Measurements from ENCODE around the gene ACP4. TPM values are rescaled to one million over a fixed set of nuclear protein-coding genes. Genes with fewer than 3 reads are reported as not detected.
"Not testable (repeated sequence)": the region's sequence is repeated elsewhere in the genome, so short reads cannot be mapped to it uniquely, and the experiment has no call there.

The ACP4 gene
- polyA plus RNA-seq, 2 donors, result not detected

DNA sequence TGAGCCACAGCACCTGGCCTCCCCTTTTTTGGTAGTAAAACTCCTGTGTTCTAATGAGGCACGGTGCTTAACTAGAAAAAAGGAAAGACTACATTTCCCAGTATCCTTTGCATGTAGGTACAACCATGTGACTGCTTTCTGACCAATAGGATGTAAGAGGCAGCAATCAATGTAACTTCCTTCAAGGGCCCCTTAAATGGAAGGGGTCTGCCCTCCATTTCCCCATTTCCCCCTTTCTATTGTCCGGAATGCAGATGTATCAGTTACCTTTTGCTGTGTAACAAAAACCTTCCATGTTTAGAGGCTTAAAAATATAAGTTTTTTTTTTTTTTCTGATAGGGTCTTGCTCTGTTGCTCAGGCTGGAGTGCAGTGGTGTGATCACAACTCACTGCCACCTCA, 17.7 kb upstream of the ACP4 start:
- H3K4me3 ChIP-seq (ENCODE audit: low read depth in 1 of 2, low read length in 2 of 2), result no peak overlapping the region
- H3K27me3 ChIP-seq (ENCODE audit: control insufficient read depth in 1 of 2, insufficient read depth in 2 of 2, low read length in 2 of 2), result no peaks in the 10 kb centered on the region
- WGBS, 2 donors, result 52 to 69% methylated on average over 2 of the region's 2 CpGs
- no peak overlapping the region for H3K27ac ChIP-seq (ENCODE audit: low read depth in 2 of 2, low read length in 1 of 2)
- no peaks in the 10 kb centered on the region for H3K4me1 ChIP-seq (ENCODE audit: control insufficient read depth in 2 of 2, insufficient read depth in 2 of 2, low read length in 1 of 2)
- H3K36me3 ChIP-seq (ENCODE audit: control insufficient read depth in 2 of 2, insufficient read depth in 2 of 2, low read length in 1 of 2), result no peaks in the 10 kb centered on the region
- H3K9me3 ChIP-seq (ENCODE audit: control insufficient read depth in 2 of 2, insufficient read depth in 1 of 2, low read depth in 1 of 2, low read length in 1 of 2), result peaks cover 2 to 3% of the 10 kb centered on the region in 2 donors

DNA sequence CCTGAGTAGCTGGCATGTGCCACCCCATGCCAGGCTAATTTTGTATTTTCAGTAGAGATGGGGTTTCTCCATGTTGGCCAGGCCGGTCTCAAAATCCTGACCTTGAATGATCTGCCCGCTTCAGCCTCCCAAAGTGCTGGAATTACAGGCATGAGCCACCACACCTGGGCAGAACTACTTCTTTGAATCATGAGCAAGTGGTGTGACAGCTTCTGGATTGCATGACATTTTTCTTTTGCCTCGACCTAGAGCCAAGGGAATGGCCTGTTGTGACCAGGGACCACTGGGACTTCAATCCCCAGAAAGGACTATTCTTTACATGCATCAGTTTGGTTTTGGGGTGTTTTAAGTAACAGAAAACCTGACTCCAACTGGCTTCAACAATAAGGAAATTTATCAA, 17.3 kb upstream of the ACP4 start:
- not testable (repeated sequence) for H3K27me3 ChIP-seq (ENCODE audit: control insufficient read depth in 1 of 2, insufficient read depth in 2 of 2, low read length in 2 of 2); H3K9me3 ChIP-seq (ENCODE audit: control insufficient read depth in 2 of 2, insufficient read depth in 1 of 2, low read depth in 1 of 2, low read length in 1 of 2); H3K36me3 ChIP-seq (ENCODE audit: control insufficient read depth in 2 of 2, insufficient read depth in 2 of 2, low read length in 1 of 2); H3K27ac ChIP-seq (ENCODE audit: low read depth in 2 of 2, low read length in 1 of 2); H3K4me1 ChIP-seq (ENCODE audit: control insufficient read depth in 2 of 2, insufficient read depth in 2 of 2, low read length in 1 of 2); H3K4me3 ChIP-seq (ENCODE audit: low read depth in 1 of 2, low read length in 2 of 2)
- WGBS, 2 donors, result 75 to 79% methylated on average over 3 of the region's 3 CpGs

DNA sequence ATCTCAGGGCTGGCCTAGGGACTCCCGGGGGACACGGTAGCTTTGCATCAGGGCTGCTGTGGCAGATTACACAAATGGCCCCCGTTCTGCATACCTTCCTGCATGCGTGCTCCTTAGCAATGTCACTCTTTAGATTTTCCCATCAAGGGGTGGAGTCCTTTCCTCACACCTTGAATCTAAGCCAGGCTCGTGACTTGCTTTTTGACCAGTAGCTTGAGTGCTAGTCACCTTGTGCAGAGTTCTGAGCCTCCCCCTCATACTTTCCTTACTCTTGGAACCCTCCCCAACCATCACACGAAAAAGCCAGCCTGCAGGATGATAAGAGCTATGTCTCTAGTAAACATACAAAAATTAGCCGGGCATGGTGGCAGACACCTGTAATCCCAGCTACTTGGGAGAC, 16.8 kb upstream of the ACP4 start:
- not testable (repeated sequence) for H3K27me3 ChIP-seq (ENCODE audit: control insufficient read depth in 1 of 2, insufficient read depth in 2 of 2, low read length in 2 of 2); H3K4me1 ChIP-seq (ENCODE audit: control insufficient read depth in 2 of 2, insufficient read depth in 2 of 2, low read length in 1 of 2); H3K27ac ChIP-seq (ENCODE audit: low read depth in 2 of 2, low read length in 1 of 2); H3K9me3 ChIP-seq (ENCODE audit: control insufficient read depth in 2 of 2, insufficient read depth in 1 of 2, low read depth in 1 of 2, low read length in 1 of 2); H3K4me3 ChIP-seq (ENCODE audit: low read depth in 1 of 2, low read length in 2 of 2); H3K36me3 ChIP-seq (ENCODE audit: control insufficient read depth in 2 of 2, insufficient read depth in 2 of 2, low read length in 1 of 2)
- 50 to 56% methylated on average over 7 of the region's 7 CpGs for WGBS, 2 donors

DNA sequence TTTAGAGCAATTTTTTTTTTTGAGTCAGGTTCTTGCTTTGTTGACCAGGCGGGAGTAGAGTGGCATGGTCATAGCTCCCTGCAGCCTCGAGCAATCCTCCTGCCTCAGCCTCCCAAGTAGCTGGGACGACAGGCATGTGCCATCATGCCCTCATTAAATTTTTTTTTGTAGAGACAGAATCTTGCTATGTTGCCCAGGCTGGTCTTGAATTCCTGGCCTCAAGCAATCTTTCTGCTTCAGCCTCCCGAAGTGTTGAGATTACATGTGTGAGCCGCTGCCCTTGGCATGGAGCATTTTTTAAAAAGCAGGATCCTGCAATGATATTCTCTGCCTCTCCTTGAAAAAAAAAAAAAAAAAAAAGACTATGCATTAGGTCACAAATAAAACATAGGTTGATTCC, 14.1 kb upstream of the ACP4 start:
- peaks cover 2 to 7% of the 10 kb centered on the region in 2 donors for H3K9me3 ChIP-seq (ENCODE audit: control insufficient read depth in 2 of 2, insufficient read depth in 1 of 2, low read depth in 1 of 2, low read length in 1 of 2)
- no peaks in the 10 kb centered on the region for H3K4me1 ChIP-seq (ENCODE audit: control insufficient read depth in 2 of 2, insufficient read depth in 2 of 2, low read length in 1 of 2)
- 72 to 77% methylated on average over 5 of the region's 5 CpGs for WGBS, 2 donors
- H3K36me3 ChIP-seq (ENCODE audit: control insufficient read depth in 2 of 2, insufficient read depth in 2 of 2, low read length in 1 of 2), result no peaks in the 10 kb centered on the region
- peaks cover 5 to 8% of the 10 kb centered on the region in 2 donors for H3K27me3 ChIP-seq (ENCODE audit: control insufficient read depth in 1 of 2, insufficient read depth in 2 of 2, low read length in 2 of 2)
- H3K4me3 ChIP-seq (ENCODE audit: low read depth in 1 of 2, low read length in 2 of 2), result no peak overlapping the region
- H3K27ac ChIP-seq (ENCODE audit: low read depth in 2 of 2, low read length in 1 of 2), result no peak overlapping the region

DNA sequence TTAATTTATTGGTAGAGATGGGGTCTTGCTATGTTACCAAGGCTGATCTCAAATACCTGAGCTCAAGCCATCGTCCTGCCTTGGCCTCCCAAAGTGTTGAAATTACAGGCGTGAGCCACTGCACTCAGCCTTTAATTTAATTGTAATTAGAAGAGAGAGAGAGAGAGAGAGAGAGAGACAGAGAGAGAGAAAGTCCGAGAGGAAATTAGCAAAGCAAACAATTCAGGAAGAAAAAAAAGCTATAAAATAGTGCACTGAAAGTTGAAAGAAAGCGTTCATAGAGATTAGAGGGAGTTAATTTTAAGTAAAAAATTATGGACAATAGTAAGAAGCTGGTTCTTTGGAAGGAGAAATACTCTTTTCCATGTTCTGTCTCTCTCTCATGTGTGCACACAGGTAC, 13.0 kb upstream of the ACP4 start:
- no peaks in the 10 kb centered on the region for H3K36me3 ChIP-seq (ENCODE audit: control insufficient read depth in 2 of 2, insufficient read depth in 2 of 2, low read length in 1 of 2)
- no peaks in the 10 kb centered on the region for H3K4me1 ChIP-seq (ENCODE audit: control insufficient read depth in 2 of 2, insufficient read depth in 2 of 2, low read length in 1 of 2)
- H3K9me3 ChIP-seq (ENCODE audit: control insufficient read depth in 2 of 2, insufficient read depth in 1 of 2, low read depth in 1 of 2, low read length in 1 of 2), result peaks cover 2 to 7% of the 10 kb centered on the region in 2 donors
- WGBS, 2 donors, result 39 to 42% methylated on average over 4 of the region's 4 CpGs
- peaks cover 5 to 8% of the 10 kb centered on the region in 2 donors for H3K27me3 ChIP-seq (ENCODE audit: control insufficient read depth in 1 of 2, insufficient read depth in 2 of 2, low read length in 2 of 2)
- H3K4me3 ChIP-seq (ENCODE audit: low read depth in 1 of 2, low read length in 2 of 2), result no peak overlapping the region
- no peak overlapping the region for H3K27ac ChIP-seq (ENCODE audit: low read depth in 2 of 2, low read length in 1 of 2)

DNA sequence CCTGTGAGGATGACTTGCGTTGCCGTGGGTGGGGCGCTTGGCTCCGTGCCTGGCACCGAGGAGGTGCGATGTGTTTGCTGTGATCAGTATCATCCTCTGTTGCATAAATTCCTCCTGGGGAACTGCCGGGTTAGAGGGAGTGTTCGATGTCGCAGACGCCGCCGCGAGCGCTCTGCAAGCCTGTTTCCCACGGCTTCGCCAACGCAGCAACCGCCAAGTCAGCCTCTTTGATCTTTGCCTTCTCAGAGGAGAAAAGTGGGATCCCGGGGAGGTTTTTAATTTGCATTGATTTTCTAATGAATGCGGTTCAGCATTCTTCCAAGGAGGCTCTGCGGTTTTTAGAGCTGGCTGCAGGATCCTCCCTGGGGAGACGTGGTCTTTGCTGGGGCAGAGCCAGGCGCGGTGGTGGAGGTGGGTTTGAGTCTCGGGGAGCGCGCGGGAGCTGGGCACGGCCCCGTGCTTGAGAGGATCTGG, 12.3 kb upstream of the ACP4 start:
- H3K27me3 ChIP-seq (ENCODE audit: control insufficient read depth in 1 of 2, insufficient read depth in 2 of 2, low read length in 2 of 2), result peaks cover 5 to 8% of the 10 kb centered on the region in 2 donors
- H3K36me3 ChIP-seq (ENCODE audit: control insufficient read depth in 2 of 2, insufficient read depth in 2 of 2, low read length in 1 of 2), result no peaks in the 10 kb centered on the region
- WGBS, 2 donors, result 2 to 3% methylated on average over 30 of the region's 30 CpGs
- no peak overlapping the region for H3K4me3 ChIP-seq (ENCODE audit: low read depth in 1 of 2, low read length in 2 of 2)
- peaks cover 2 to 7% of the 10 kb centered on the region in 2 donors for H3K9me3 ChIP-seq (ENCODE audit: control insufficient read depth in 2 of 2, insufficient read depth in 1 of 2, low read depth in 1 of 2, low read length in 1 of 2)
- H3K27ac ChIP-seq (ENCODE audit: low read depth in 2 of 2, low read length in 1 of 2), result no peak overlapping the region
- H3K4me1 ChIP-seq (ENCODE audit: control insufficient read depth in 2 of 2, insufficient read depth in 2 of 2, low read length in 1 of 2), result no peaks in the 10 kb centered on the region

DNA sequence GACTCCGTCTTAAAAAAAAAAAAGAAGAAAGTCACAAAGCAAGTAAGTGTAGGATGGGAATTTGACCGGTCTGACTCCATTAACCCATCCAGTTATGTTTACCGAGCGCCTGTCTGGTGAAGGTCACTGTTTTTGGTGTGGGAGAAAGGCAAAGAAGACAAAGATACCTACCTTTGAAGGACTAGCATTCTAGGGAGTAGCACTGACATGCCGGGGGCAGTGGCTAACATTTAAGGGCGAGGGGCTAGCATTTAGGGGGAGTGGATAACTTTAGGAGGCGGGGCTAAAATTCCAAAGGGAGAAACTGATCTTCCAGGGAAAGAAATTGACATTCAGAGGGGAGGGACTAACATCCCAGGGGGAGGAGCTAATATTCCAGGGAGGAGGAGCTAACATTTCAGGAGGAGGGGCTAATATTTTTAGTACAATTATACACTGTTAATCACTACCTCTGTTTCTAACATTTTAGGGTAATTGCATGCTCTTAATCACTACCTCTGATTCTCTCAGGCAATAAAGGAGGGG, 11.2 kb upstream of the ACP4 start:
- H3K36me3 ChIP-seq (ENCODE audit: control insufficient read depth in 2 of 2, insufficient read depth in 2 of 2, low read length in 1 of 2), result no peaks in the 10 kb centered on the region
- 52 to 63% methylated on average over 7 of the region's 7 CpGs for WGBS, 2 donors
- no peak overlapping the region for H3K27ac ChIP-seq (ENCODE audit: low read depth in 2 of 2, low read length in 1 of 2)
- H3K9me3 ChIP-seq (ENCODE audit: control insufficient read depth in 2 of 2, insufficient read depth in 1 of 2, low read depth in 1 of 2, low read length in 1 of 2), result peaks cover 2 to 7% of the 10 kb centered on the region in 2 donors
- H3K4me1 ChIP-seq (ENCODE audit: control insufficient read depth in 2 of 2, insufficient read depth in 2 of 2, low read length in 1 of 2), result no peaks in the 10 kb centered on the region
- H3K27me3 ChIP-seq (ENCODE audit: control insufficient read depth in 1 of 2, insufficient read depth in 2 of 2, low read length in 2 of 2), result peaks cover 5 to 8% of the 10 kb centered on the region in 2 donors
- H3K4me3 ChIP-seq (ENCODE audit: low read depth in 1 of 2, low read length in 2 of 2), result no peak overlapping the region

DNA sequence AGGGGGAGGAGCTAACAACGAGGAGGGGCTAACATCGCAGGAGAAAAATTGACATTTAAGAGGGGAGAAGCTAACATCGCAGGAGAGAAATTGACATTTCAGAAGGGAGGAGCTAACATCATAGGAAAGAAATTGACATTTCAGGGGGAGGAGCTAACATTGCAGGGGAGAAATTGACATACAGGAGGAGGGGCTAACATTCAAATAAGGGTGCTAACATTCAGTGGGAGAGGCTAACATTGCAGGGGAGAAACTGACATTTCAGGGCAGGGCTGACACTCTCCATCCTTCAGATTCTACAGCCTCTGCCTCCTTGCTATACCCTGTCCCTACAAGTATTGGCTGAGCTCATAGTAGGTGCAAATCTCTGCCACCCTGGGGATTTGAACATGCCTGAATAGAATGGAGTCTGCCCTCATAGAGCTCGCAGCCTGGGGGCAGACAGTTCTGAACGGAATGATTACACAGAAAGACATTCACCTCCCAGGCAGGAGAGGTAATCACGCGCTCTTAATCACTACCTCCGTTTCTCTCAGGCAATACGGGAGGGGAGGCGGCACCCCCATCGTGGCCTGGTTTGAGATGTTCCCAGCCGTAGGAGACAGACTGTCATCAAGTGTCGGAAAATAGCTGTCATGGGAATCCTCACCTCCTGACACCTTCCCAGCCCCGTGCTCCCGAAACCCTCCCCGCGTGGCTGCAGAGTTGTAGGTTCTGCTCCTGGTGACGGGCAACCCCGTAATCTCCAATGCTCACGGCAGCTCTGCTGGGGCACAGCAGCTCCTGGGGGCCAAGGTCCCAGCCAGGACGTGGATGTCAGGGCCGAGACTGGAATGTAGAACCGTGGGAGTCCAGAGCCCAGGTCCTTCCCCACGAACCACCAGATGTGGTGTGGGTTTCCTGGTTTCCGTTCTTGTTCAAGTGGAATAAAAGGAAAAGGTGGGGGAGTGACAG, 10.4 kb upstream of the ACP4 start:
- no peak overlapping the region for H3K4me3 ChIP-seq (ENCODE audit: low read depth in 1 of 2, low read length in 2 of 2)
- H3K27ac ChIP-seq (ENCODE audit: low read depth in 2 of 2, low read length in 1 of 2), result no peak overlapping the region
- no peaks in the 10 kb centered on the region for H3K36me3 ChIP-seq (ENCODE audit: control insufficient read depth in 2 of 2, insufficient read depth in 2 of 2, low read length in 1 of 2)
- peaks cover 5 to 8% of the 10 kb centered on the region in 2 donors for H3K27me3 ChIP-seq (ENCODE audit: control insufficient read depth in 1 of 2, insufficient read depth in 2 of 2, low read length in 2 of 2)
- peaks cover 2 to 7% of the 10 kb centered on the region in 2 donors for H3K9me3 ChIP-seq (ENCODE audit: control insufficient read depth in 2 of 2, insufficient read depth in 1 of 2, low read depth in 1 of 2, low read length in 1 of 2)
- no peaks in the 10 kb centered on the region for H3K4me1 ChIP-seq (ENCODE audit: control insufficient read depth in 2 of 2, insufficient read depth in 2 of 2, low read length in 1 of 2)
- 43 to 47% methylated on average over 25 of the region's 25 CpGs for WGBS, 2 donors

DNA sequence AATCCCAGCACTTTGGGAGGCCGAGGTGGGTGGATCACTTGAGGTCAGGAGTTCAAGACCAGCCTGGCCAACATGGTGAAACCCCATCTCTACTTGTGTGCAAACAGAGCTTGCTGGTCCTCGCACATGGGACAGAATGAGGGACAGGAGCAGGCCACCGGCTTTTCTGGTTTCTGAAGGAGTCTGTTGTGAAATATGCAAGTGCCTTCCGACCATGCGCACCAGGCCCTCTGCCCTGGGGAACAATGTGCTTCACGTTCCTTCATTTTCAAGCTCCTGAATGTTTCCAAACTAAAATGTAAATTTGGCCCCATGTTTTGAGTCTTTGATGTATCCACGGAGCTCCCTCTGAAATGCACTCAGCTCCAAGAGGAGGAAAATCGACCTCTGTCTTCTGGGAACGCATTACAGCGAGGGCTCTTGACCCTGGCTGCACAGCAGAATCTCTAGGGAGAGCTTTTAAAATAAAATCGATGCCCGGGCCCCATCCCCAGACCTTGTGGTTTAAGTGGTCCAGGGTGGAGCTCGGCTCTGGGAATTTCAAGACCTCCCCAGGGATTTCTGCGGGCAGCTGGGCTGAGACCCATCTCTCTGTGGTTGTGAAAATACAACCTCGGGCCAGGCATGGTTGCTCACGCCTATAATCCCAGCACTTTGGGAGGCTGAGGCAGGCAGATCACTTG, 9.3 kb upstream of the ACP4 start:
- Histone ChIP-seq H3K27me3 (ENCODE audit: control insufficient read depth in 1 of 2, insufficient read depth in 2 of 2, low read length in 2 of 2) (peaks cover 5 to 8% of the 10 kb centered on the region in 2 donors), H3K4me3 (ENCODE audit: low read depth in 1 of 2, low read length in 2 of 2) (no peak overlapping the region), H3K27ac (ENCODE audit: low read depth in 2 of 2, low read length in 1 of 2) (no peak overlapping the region), H3K9me3 (ENCODE audit: control insufficient read depth in 2 of 2, insufficient read depth in 1 of 2, low read depth in 1 of 2, low read length in 1 of 2) (peaks cover 2 to 7% of the 10 kb centered on the region in 2 donors), H3K4me1 (ENCODE audit: control insufficient read depth in 2 of 2, insufficient read depth in 2 of 2, low read length in 1 of 2) (no peaks in the 10 kb centered on the region), H3K36me3 (ENCODE audit: control insufficient read depth in 2 of 2, insufficient read depth in 2 of 2, low read length in 1 of 2) (no peaks in the 10 kb centered on the region)
- 62 to 65% methylated on average over 16 of the region's 16 CpGs for WGBS, 2 donors
